Tibial artery (tissue), 4 donors: ENCODE measurements around the gene AMIGO2.

Experiments used
- DNase-seq, 2 donors: peaks; one replicate each; pipeline ENCODE4 v3.0.0-alpha.2; 2019
- H3K27ac ChIP-seq, 2 donors: fragments of 200-600 bp; sonication (generic) in 1 of 2; 1 replicate in 1 of 2; 2 replicates in 1 of 2; pipeline ENCODE4 v1.5.1; 2018 to 2019; ENCODE audit warnings: mild to moderate bottlenecking in 1 of 2
- H3K27me3 ChIP-seq, 2 donors: fragments of 200-600 bp; sonication (generic) in 1 of 2; one replicate each; pipeline versions ENCODE4 v1.5.1 to v1.6.0; 2016 to 2019
- H3K36me3 ChIP-seq, 3 donors: fragments of 200-600 bp; sonication (generic) in 2 of 3; one replicate each; pipeline ENCODE4 v1.5.1; 2016 to 2019; ENCODE audit warnings: mild to moderate bottlenecking in 2 of 3
- H3K4me1 ChIP-seq, 4 donors: fragments of 200-600 bp; sonication (generic) in 2 of 4; 1 replicate in 3 of 4; 2 replicates in 1 of 4; pipeline ENCODE4 v1.5.1; 2016 to 2019
- H3K4me3 ChIP-seq, 2 donors: fragments of 200-600 bp; sonication (generic) in 1 of 2; 1 replicate in 1 of 2; 2 replicates in 1 of 2; pipeline ENCODE4 v1.5.1; 2018 to 2019; ENCODE audit warnings: mild to moderate bottlenecking in 2 of 2
- H3K9me3 ChIP-seq, 3 donors: fragments of 200-600 bp; sonication (generic) in 1 of 3; one replicate each; pipeline ENCODE4 v1.5.1; 2016 to 2019
- CTCF ChIP-seq, 2 experiments: fragments of 200-600 bp in 1 of 2; fragments of 450-650 bp in 1 of 2; IDR thresholded peaks; one replicate each; pipeline ENCODE4 v1.5.1; 2017 to 2019; ENCODE audit warnings: antibody characterized with exemption in 2 of 2, mild to moderate bottlenecking in 1 of 2, moderate library complexity in 1 of 2
- intact Hi-C: fragments of 100-400 bp; cut with DNase I; formaldehyde crosslinking; loops from one replicate; pipeline ENCODE4 v1.15.0; 2023; ENCODE audit warnings: low total_unique reads

AMIGO2 gene

GRCh38 chr12:47048541-47048940 lies 31.2 kb downstream of the AMIGO2 start:
- Histone ChIP-seq H3K4me1 (no peaks in the 10 kb centered on the region), H3K36me3 (no peaks in the 10 kb centered on the region), H3K9me3 (peaks cover 0 to 18% (median 14%) of the 10 kb centered on the region in 3 donors), H3K27me3 (no peaks in the 10 kb centered on the region), H3K27ac (no peak overlapping the region), H3K4me3 (no peak overlapping the region)
- intact Hi-C loops = no loop called here
- DNase-seq = no peak
- no peak for TF ChIP-seq CTCF (IDR thresholded peaks at IDR 0.05)

GRCh38 chr12:47041327-47041726 lies 38.4 kb downstream of the AMIGO2 start:
- intact Hi-C loops = no loop called here
- DNase-seq = no peak
- H3K36me3 ChIP-seq = no peaks in the 10 kb centered on the region

DNA sequence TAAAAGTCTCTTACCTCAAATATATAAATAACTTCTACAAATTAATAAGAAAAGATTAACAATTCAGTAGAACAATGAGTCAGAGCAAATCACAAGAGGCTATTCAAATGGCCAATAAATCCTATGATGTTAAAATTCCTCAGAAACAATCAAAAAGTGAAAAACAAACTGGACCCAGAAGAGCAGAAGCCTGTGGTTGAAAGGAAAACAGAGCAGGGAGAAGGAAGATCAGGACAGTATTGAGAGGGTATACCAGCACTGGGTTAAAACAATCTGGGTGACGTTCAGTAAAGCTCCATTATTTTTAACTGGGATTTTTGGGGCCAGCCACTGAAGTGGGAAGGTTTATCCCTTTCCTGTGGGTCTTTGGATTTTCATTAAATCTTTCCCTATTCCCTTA lies 40.0 kb downstream of the AMIGO2 start:
- TF ChIP-seq CTCF (IDR thresholded peaks at IDR 0.05) = no peak

More at GRCh38 chr12:47041327-47041726, 38.4 kb downstream of the AMIGO2 start:
- peaks cover 0 to 14% (median 0%) of the 10 kb centered on the region in 4 donors for H3K4me1 ChIP-seq
- no peak for TF ChIP-seq CTCF (IDR thresholded peaks at IDR 0.05)
- H3K4me3 ChIP-seq = no peak overlapping the region
- H3K27me3 ChIP-seq = no peaks in the 10 kb centered on the region
- H3K9me3 ChIP-seq = no peaks in the 10 kb centered on the region
- no peak overlapping the region for H3K27ac ChIP-seq

DNA sequence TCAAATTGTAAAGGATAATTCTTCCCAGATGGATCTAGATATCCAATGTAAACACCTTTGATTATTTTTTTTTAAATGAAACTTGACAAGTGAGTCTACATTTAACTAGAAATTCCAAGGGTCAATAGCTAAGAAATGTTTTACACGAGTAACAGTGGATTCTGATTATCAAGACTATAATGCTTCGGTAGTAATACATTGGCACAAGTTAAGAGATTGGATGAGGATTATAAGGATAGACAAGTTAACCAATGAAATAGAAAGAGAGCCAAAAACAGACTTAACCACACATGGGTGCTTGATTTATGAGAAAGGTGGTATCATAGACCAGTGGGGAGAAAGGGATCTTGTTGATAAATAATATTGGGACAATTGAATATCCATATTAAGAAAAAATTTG lies 40.7 kb downstream of the AMIGO2 start:
- H3K27ac ChIP-seq = peak overlapping the region in 1 of 2 donors; percentile 46
- H3K9me3 ChIP-seq = no peaks in the 10 kb centered on the region
- DNase-seq = no peak
- H3K36me3 ChIP-seq = no peaks in the 10 kb centered on the region
- H3K27me3 ChIP-seq = no peaks in the 10 kb centered on the region
- no peak overlapping the region for H3K4me3 ChIP-seq
- intact Hi-C loops = loop anchor here (10.0 kb wide), 1 partner anchor 336 kb away; no protein-coding TSS in a partner anchor
- peaks cover 0 to 17% (median under 1%) of the 10 kb centered on the region in 4 donors for H3K4me1 ChIP-seq
- TF ChIP-seq CTCF (IDR thresholded peaks at IDR 0.05) = no peak

More for the DNA sequence above, 40.0 kb downstream of the AMIGO2 start:
- DNase-seq = no peak
- Histone ChIP-seq H3K36me3 (no peaks in the 10 kb centered on the region), H3K4me1 (peaks cover 0 to 14% (median 0%) of the 10 kb centered on the region in 4 donors), H3K27ac (no peak overlapping the region), H3K9me3 (no peaks in the 10 kb centered on the region), H3K27me3 (no peaks in the 10 kb centered on the region), H3K4me3 (no peak overlapping the region)
- intact Hi-C loops = loop anchor here (10.0 kb wide), 1 partner anchor 335 kb away; no protein-coding TSS in a partner anchor

DNA sequence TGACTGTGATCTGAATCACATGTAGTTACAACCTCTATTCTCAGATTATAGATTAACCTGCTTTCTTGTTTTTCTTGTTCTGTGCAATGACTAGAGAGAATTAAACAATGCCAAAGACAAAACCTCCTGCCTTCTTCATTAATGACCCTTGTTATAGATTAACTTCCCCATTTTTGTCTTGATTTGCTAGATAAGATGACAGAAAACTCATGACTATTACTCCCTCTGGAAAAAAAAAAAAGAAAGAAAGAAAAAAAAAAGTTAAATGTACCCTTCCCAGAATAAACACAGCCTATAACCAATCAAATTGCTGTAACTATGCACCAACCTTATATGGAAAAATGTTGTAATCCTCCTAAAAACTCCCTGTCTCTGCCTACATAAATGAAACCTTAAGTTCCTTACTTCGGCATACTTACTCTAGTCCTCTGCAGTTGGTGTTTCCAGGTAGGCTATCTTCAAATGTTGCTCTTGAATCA lies 41.5 kb downstream of the AMIGO2 start:
- Histone ChIP-seq H3K27me3 (no peaks in the 10 kb centered on the region), H3K36me3 (no peaks in the 10 kb centered on the region), H3K27ac (peak overlapping the region; percentile 31 to 46), H3K4me1 (peaks cover 0 to 25% (median 5%) of the 10 kb centered on the region in 4 donors), H3K9me3 (no peaks in the 10 kb centered on the region), H3K4me3 (peak overlapping the region in 1 of 2 donors; percentile 14)
- DNase-seq = no peak
- intact Hi-C loops = loop anchor here (10.0 kb wide), 1 partner anchor 336 kb away; no protein-coding TSS in a partner anchor
- no peak for TF ChIP-seq CTCF (IDR thresholded peaks at IDR 0.05)
